ENCODE results near the gene ACOXL.

The ACOXL gene

GRCh38 chr2:110998311-110998710 is 265.9 kb downstream of the ACOXL start:
- H3K4me3 ChIP-seq (ENCODE audit: low read depth, low read length): no peak overlapping the region
- TF ChIP-seq, protein P1, sequence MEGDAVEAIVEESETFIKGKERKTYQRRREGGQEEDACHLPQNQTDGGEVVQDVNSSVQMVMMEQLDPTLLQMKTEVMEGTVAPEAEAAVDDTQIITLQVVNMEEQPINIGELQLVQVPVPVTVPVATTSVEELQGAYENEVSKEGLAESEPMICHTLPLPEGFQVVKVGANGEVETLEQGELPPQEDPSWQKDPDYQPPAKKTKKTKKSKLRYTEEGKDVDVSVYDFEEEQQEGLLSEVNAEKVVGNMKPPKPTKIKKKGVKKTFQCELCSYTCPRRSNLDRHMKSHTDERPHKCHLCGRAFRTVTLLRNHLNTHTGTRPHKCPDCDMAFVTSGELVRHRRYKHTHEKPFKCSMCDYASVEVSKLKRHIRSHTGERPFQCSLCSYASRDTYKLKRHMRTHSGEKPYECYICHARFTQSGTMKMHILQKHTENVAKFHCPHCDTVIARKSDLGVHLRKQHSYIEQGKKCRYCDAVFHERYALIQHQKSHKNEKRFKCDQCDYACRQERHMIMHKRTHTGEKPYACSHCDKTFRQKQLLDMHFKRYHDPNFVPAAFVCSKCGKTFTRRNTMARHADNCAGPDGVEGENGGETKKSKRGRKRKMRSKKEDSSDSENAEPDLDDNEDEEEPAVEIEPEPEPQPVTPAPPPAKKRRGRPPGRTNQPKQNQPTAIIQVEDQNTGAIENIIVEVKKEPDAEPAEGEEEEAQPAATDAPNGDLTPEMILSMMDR (IDR thresholded peaks at IDR 0.05; ENCODE audit: borderline replicate concordance, insufficient read depth, low read depth, low read length): no peak

GRCh38 chr2:110999626-111000025 is 267.3 kb downstream of the ACOXL start:
- TF ChIP-seq, protein P1 (IDR thresholded peaks at IDR 0.05; ENCODE audit: borderline replicate concordance, insufficient read depth, low read depth, low read length): no peak
- no peak overlapping the region for H3K4me3 ChIP-seq (ENCODE audit: low read depth, low read length)

DNA sequence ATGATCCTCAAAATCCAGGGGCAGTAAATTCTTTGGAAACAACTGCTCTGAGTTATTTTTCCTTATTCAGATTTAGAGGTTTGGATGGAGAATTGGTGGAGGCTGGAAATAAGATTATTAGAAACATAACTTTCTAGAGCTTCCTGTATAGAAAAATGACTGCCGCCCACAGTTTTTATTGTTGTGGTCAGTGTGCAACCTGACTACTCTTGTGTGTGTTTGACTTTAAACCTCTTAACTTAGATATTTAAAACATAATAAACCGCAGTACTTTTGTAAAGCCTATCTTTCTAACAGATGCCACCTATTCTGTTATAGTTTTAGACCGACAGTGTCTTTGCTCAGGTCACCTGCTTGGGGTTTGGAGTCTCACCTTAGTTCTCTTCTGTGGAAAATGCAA is 272.9 kb downstream of the ACOXL start:
- TF ChIP-seq, protein P1 (IDR thresholded peaks at IDR 0.05; ENCODE audit: borderline replicate concordance, insufficient read depth, low read depth, low read length): no peak
- no peak overlapping the region for H3K4me3 ChIP-seq (ENCODE audit: low read depth, low read length)

DNA sequence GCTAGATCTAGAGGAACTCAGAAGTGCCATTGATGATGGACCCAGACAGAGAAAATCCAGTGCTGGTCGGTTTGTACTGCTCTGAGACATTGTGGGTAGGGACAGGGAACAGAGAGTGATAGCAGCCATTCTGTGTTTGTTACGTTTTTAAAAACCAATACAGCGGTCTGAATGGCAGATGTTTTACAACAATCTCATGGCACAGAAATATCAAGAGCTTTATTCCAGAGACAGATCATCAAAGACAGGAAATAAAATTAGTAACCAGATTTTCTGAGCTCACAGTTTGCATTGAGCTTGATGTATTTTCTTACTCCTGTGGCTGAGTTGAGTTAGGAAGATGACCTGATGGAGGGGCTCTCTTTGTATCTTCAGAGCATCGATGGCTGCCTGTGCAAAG is 273.4 kb downstream of the ACOXL start:
- TF ChIP-seq, protein P1 (IDR thresholded peaks at IDR 0.05; ENCODE audit: borderline replicate concordance, insufficient read depth, low read depth, low read length): no peak
- H3K4me3 ChIP-seq (ENCODE audit: low read depth, low read length): no peak overlapping the region

DNA sequence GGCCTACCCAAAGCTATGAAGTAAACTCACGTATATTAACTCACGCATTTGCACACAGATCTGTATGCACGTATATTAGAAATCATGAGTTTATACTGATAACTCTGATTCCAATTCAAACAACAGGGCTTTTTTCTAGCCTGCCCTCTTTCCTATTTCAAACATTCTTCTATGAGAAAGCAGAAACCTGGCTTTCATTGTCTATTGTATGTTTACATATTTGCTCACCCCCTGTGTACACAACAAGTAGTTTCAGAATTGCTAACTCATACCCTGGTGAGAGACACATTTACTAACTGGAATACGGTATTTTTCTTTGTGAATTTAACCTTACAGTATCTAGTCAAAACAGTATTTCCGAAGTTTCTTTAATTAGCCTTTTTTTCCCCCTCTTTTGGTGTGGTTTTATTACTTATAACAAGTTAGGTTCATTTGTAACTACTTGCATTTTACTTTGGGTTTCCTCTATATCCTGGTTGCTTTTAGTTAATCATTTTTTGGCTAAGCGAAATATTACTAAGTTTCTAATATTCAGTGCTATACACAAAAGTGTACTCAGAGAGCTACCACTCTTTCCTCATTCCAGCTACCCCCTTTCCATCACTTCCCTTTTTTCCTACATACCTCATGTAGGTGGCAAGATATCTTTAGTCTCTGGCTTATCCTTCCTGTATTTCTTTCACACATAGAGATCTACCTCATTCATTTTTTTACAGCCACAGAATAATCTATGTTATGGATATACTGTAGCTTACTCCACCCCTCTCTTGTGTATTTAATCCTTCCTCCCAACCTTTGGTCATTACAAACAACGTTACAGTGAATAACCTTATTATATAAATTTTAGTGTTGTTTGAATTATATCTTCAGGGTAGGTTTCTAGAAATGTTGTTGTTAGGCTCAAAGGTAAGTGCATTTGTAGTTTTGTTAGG is 275.6 kb downstream of the ACOXL start:
- TF ChIP-seq, protein P1 (IDR thresholded peaks at IDR 0.05; ENCODE audit: borderline replicate concordance, insufficient read depth, low read depth, low read length): no peak
- no peak overlapping the region for H3K4me3 ChIP-seq (ENCODE audit: low read depth, low read length)

GRCh38 chr2:111011218-111011617 is 278.8 kb downstream of the ACOXL start:
- no peak overlapping the region for H3K4me3 ChIP-seq (ENCODE audit: low read depth, low read length)
- TF ChIP-seq, protein P1 (IDR thresholded peaks at IDR 0.05; ENCODE audit: borderline replicate concordance, insufficient read depth, low read depth, low read length): no peak
